Astrocyte of the spinal cord (primary cell): ENCODE results near the gene IL1RAPL2.
"Not testable (repeated sequence)": the region's sequence is repeated elsewhere in the genome, so short reads cannot be mapped to it uniquely, and the experiment has no call there.

Experiments used
- DNase-seq: peaks from one replicate; pipeline ENCODE4 v3.0.0; 2011; ENCODE audit warnings: low read depth, low spot score
- H3K4me3 ChIP-seq: 2 replicates; pipeline ENCODE4 v1.5.1; 2011; ENCODE audit warnings: low read depth, mild to moderate bottlenecking, low read length, moderate library complexity
- CTCF ChIP-seq: IDR thresholded peaks from 2 replicates; pipeline ENCODE4 v1.5.1; 2012; ENCODE audit warnings: low read depth, mild to moderate bottlenecking, low read length, inconsistent platforms
- in situ Hi-C: cut with HindIII; loops from 2 replicates; pipeline ENCODE4 v1.10.0; 2017; ENCODE audit warnings: low sequenced_read_pairs

The IL1RAPL2 gene

GRCh38 chrX:105063743-105064142 is 497.7 kb downstream of the IL1RAPL2 start:
- no peak for TF ChIP-seq CTCF
- H3K4me3 ChIP-seq: no peak overlapping the region
- DNase-seq: no peak
- in situ Hi-C loops: no loop called here

GRCh38 chrX:105098201-105098600 is 532.2 kb downstream of the IL1RAPL2 start:
- in situ Hi-C loops: no loop called here
- no peak for DNase-seq
- no peak for TF ChIP-seq CTCF
- no peak overlapping the region for H3K4me3 ChIP-seq

GRCh38 chrX:105098812-105099211 is 532.8 kb downstream of the IL1RAPL2 start:
- TF ChIP-seq CTCF: no peak
- DNase-seq: no peak
- H3K4me3 ChIP-seq: no peak overlapping the region
- in situ Hi-C loops: no loop called here

DNA sequence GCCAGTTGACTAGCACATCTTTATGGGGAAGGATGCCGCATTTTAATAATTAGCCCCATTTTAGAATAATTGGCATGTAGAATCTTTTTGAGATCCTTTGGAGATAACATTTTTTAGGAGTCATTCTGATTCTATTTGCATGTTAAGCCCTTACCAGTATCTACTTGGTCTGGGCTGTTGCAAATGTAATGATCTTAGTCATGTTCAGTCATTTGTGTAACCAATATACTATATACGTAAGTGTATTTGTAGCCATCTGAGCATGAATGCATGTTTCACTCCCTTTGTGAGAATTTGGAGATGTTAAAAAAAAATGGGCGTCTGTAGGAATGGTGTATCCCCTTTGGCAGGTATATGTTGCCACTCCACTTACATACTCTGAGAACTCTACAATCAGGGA is 535.4 kb downstream of the IL1RAPL2 start:
- in situ Hi-C loops: no loop called here
- no peak for DNase-seq
- TF ChIP-seq CTCF: no peak
- no peak overlapping the region for H3K4me3 ChIP-seq

- in situ Hi-C loops: no loop called here
- TF ChIP-seq CTCF: no peak
- H3K4me3 ChIP-seq: no peak overlapping the region
- DNase-seq: no peak
Observed at GRCh38 chrX:105109936-105110335, 543.9 kb downstream of the IL1RAPL2 start.

DNA sequence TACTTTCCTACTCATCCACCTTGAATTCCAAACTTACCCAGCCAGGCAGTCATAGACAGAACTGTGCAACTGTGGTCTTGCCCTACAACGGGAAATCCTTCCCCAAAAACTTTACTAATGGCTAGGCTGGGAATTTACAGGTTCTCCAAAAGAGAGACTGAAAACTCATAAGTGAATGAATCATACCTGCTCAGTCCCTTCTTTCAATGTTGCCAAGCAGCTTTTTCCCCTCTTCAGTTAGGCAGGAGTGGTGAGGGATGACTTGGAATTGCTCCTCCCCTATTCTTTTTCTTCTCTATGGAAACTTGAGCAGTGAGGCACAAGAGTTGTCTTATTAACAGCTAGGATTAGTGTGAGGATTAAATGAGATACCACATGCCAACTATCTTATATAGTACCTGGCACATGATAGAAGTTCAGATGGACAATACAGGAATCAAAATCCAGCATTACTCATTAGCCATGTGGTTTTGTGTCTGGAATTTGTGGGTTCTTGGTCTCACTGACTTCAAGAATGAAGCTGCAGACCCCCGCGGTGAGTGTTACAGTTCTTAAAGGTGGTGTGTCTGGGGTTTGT is 548.6 kb downstream of the IL1RAPL2 start:
- no peak overlapping the region for H3K4me3 ChIP-seq
- TF ChIP-seq CTCF: no peak
- in situ Hi-C loops: no loop called here
- DNase-seq: no peak

DNA sequence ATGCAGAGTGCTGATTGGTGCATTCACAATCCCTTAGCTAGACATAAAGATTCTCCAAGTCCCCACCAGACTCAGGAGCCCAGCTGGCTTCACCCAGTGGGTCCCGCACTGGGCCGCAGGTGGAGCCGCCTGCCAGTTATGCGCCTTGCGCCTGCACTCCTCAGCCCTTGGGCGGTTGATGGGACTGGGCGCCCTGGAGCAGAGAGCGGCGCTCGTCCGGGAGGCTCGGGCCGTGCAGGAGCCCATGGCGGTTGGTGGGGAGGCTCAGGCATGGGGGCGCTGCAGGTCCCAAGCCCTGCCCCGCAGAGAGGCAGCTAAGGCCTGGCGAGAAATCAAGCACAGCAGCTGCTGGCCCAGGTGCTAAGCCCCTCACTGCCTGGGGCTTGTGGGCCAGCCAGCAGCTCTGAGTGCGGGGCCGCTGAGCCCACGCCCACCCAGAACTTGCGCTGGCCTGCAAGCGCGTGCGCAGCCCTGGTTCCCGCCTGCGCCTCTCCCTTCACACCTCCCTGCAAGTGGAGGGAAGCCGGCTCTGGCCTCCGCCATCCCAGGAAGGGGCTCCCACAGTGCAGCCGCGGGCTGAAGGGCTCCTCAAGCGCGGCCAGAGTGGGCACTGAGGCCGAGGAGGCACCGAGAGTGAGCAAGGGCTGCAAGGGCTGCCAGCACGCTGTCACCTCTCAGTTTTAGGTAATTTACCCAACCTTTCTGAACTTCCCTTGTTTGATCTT is 549.8 kb downstream of the IL1RAPL2 start:
- DNase-seq, in situ Hi-C loops: not testable (repeated sequence)

More for the DNA sequence above, 549.8 kb downstream of the IL1RAPL2 start:
- H3K4me3 ChIP-seq: not testable (repeated sequence)
